Glutamatergic neuron (in vitro differentiated cells): ENCODE results near the gene PCDH9. TPM values are rescaled to one million over a fixed set of nuclear protein-coding genes. Genes with fewer than 3 reads are reported as not detected.

ENCODE experiments used
- DNase-seq: peaks from one replicate; pipeline ENCODE4 v3.0.0; 2022
- H3K27ac Mint-ChIP-seq: one replicate; pipeline ENCODE4 v1.8.0; 2020; ENCODE audit warnings: mild to moderate bottlenecking, mixed read lengths, inconsistent platforms; ENCODE audit not compliant: unreplicated experiment
- H3K27me3 Mint-ChIP-seq: one replicate; pipeline ENCODE4 v1.8.0; 2020; ENCODE audit warnings: mild to moderate bottlenecking, moderate library complexity, mixed read lengths, inconsistent platforms; ENCODE audit not compliant: unreplicated experiment
- H3K36me3 Mint-ChIP-seq: one replicate; pipeline ENCODE4 v1.8.0; 2020; ENCODE audit warnings: mild to moderate bottlenecking, mixed read lengths, inconsistent platforms; ENCODE audit not compliant: unreplicated experiment
- H3K4me1 Mint-ChIP-seq: one replicate; pipeline ENCODE4 v1.8.0; 2020; ENCODE audit warnings: mild to moderate bottlenecking, low read depth, mixed read lengths, inconsistent platforms; ENCODE audit not compliant: unreplicated experiment
- H3K4me3 Mint-ChIP-seq: one replicate; pipeline ENCODE4 v1.8.0; 2020; ENCODE audit warnings: mild to moderate bottlenecking, mixed read lengths, inconsistent platforms; ENCODE audit not compliant: unreplicated experiment
- H3K9me3 Mint-ChIP-seq: one replicate; pipeline ENCODE4 v1.8.0; 2020; ENCODE audit warnings: mild to moderate bottlenecking, moderate library complexity, mixed read lengths, inconsistent platforms; ENCODE audit not compliant: unreplicated experiment
- CTCF ChIP-seq: fragments of 200-600 bp; sonication (generic); IDR thresholded peaks from one replicate; pipeline ENCODE4 v1.5.0; 2021; ENCODE audit not compliant: partially characterized antibody, unreplicated experiment
- total RNA-seq: library from RNA; stranded (reverse); fragmentation: NEBNext Ultra II Directional; extraction: Animal tissue kit (Norgen Biotek cat#: 25700); gene quantifications from one replicate; pipeline ENCODE4 v1.2.1, GENCODE V29; 2021; ENCODE audit not compliant: unreplicated experiment

PCDH9 gene
- total RNA-seq, 1 donor from 2014 or later: 43.3 TPM

- Mint-ChIP-seq H3K36me3 (no peaks in the 10 kb centered on the region), H3K27ac (no peak overlapping the region), H3K4me1 (peaks cover 9% of the 10 kb centered on the region), H3K27me3 (no peaks in the 10 kb centered on the region), H3K9me3 (no peaks in the 10 kb centered on the region), H3K4me3 (no peak overlapping the region)
- no peak for DNase-seq
- TF ChIP-seq CTCF: no peak
These were observed 872.7 kb downstream of the PCDH9 start for GRCh38 chr13:66357463-66357862.

- DNase-seq: no peak
- Mint-ChIP-seq H3K4me1 (peaks cover 11% of the 10 kb centered on the region), H3K27me3 (no peaks in the 10 kb centered on the region), H3K4me3 (no peak overlapping the region), H3K27ac (no peak overlapping the region), H3K9me3 (no peaks in the 10 kb centered on the region), H3K36me3 (no peaks in the 10 kb centered on the region)
- TF ChIP-seq CTCF: no peak
These were observed 875.0 kb downstream of the PCDH9 start for GRCh38 chr13:66354879-66355751.

- H3K4me1 Mint-ChIP-seq: peaks cover 11% of the 10 kb centered on the region
- H3K27me3 Mint-ChIP-seq: no peaks in the 10 kb centered on the region
- H3K27ac Mint-ChIP-seq: no peak overlapping the region
- H3K36me3 Mint-ChIP-seq: no peaks in the 10 kb centered on the region
- no peaks in the 10 kb centered on the region for H3K9me3 Mint-ChIP-seq
- DNase-seq: no peak
- TF ChIP-seq CTCF: no peak
- no peak overlapping the region for H3K4me3 Mint-ChIP-seq
These were observed 876.5 kb downstream of the PCDH9 start for GRCh38 chr13:66353664-66354063.

- peaks cover 11% of the 10 kb centered on the region for H3K4me1 Mint-ChIP-seq
- H3K27ac Mint-ChIP-seq: no peak overlapping the region
- no peak for TF ChIP-seq CTCF
- no peaks in the 10 kb centered on the region for H3K36me3 Mint-ChIP-seq
- no peak for DNase-seq
- no peak overlapping the region for H3K4me3 Mint-ChIP-seq
- no peaks in the 10 kb centered on the region for H3K27me3 Mint-ChIP-seq
- no peaks in the 10 kb centered on the region for H3K9me3 Mint-ChIP-seq
These were observed 880.2 kb downstream of the PCDH9 start for GRCh38 chr13:66349966-66350365.

GRCh38 chr13:66348745-66349690 lies 881.1 kb downstream of the PCDH9 start:
- no peak for DNase-seq
- peaks cover 16% of the 10 kb centered on the region for H3K4me1 Mint-ChIP-seq
- no peak for TF ChIP-seq CTCF
- H3K27ac Mint-ChIP-seq: no peak overlapping the region
- no peaks in the 10 kb centered on the region for H3K27me3 Mint-ChIP-seq
- no peaks in the 10 kb centered on the region for H3K9me3 Mint-ChIP-seq
- H3K36me3 Mint-ChIP-seq: no peaks in the 10 kb centered on the region
- no peak overlapping the region for H3K4me3 Mint-ChIP-seq
